ENCODE measurements around the gene GNG12.
"Not testable (repeated sequence)": the region's sequence is repeated elsewhere in the genome, so short reads cannot be mapped to it uniquely, and the experiment has no call there.

The GNG12 gene

GRCh38 chr1:67736750-67737149 lies 96.5 kb downstream of the GNG12 start:
- H3K9ac ChIP-seq (ENCODE audit: low read depth, low read length): no peak overlapping the region
- no peaks in the 10 kb centered on the region for H3K9me3 ChIP-seq (ENCODE audit: insufficient read depth, low read depth, low read length)
- H3K27me3 ChIP-seq (ENCODE audit: insufficient read depth, low read length): no peaks in the 10 kb centered on the region
- H3K36me3 ChIP-seq (ENCODE audit: insufficient read depth, low read depth, low read length): no peaks in the 10 kb centered on the region
- peaks cover 12% of the 10 kb centered on the region; the same call in 1 of the 2 replicates for H3K4me1 ChIP-seq (ENCODE audit: insufficient read depth, low read length)
- no peak overlapping the region for H3K4me3 ChIP-seq (ENCODE audit: low read length)
- H3K27ac ChIP-seq (ENCODE audit: low read length): no peak overlapping the region

GRCh38 chr1:67735806-67736627 lies 97.2 kb downstream of the GNG12 start:
- peaks cover 12% of the 10 kb centered on the region; the same call in 1 of the 2 replicates for H3K4me1 ChIP-seq (ENCODE audit: insufficient read depth, low read length)
- H3K9me3 ChIP-seq (ENCODE audit: insufficient read depth, low read depth, low read length): no peaks in the 10 kb centered on the region
- no peak overlapping the region for H3K27ac ChIP-seq (ENCODE audit: low read length)
- no peaks in the 10 kb centered on the region for H3K36me3 ChIP-seq (ENCODE audit: insufficient read depth, low read depth, low read length)
- no peak overlapping the region for H3K4me3 ChIP-seq (ENCODE audit: low read length)
- H3K27me3 ChIP-seq (ENCODE audit: insufficient read depth, low read length): no peaks in the 10 kb centered on the region
- H3K9ac ChIP-seq (ENCODE audit: low read depth, low read length): no peak overlapping the region

GRCh38 chr1:67735206-67735605 lies 98.1 kb downstream of the GNG12 start:
- Histone ChIP-seq H3K27ac (ENCODE audit: low read length) (no peak overlapping the region), H3K4me1 (ENCODE audit: insufficient read depth, low read length) (peaks cover 15% of the 10 kb centered on the region; the same call in 1 of the 2 replicates), H3K9ac (ENCODE audit: low read depth, low read length) (no peak overlapping the region)

GRCh38 chr1:67734323-67734690 lies 99.0 kb downstream of the GNG12 start:
- Histone ChIP-seq H3K36me3 (ENCODE audit: insufficient read depth, low read depth, low read length) (no peaks in the 10 kb centered on the region), H3K27me3 (ENCODE audit: insufficient read depth, low read length) (no peaks in the 10 kb centered on the region), H3K4me3 (ENCODE audit: low read length) (no peak overlapping the region), H3K27ac (ENCODE audit: low read length) (no peak overlapping the region), H3K9me3 (ENCODE audit: insufficient read depth, low read depth, low read length) (no peaks in the 10 kb centered on the region), H3K9ac (ENCODE audit: low read depth, low read length) (no peak overlapping the region), H3K4me1 (ENCODE audit: insufficient read depth, low read length) (peaks cover 15% of the 10 kb centered on the region; the same call in 1 of the 2 replicates)

More at GRCh38 chr1:67735206-67735605, 98.1 kb downstream of the GNG12 start:
- Histone ChIP-seq H3K36me3 (ENCODE audit: insufficient read depth, low read depth, low read length) (no peaks in the 10 kb centered on the region), H3K27me3 (ENCODE audit: insufficient read depth, low read length) (no peaks in the 10 kb centered on the region), H3K9me3 (ENCODE audit: insufficient read depth, low read depth, low read length) (no peaks in the 10 kb centered on the region), H3K4me3 (ENCODE audit: low read length) (no peak overlapping the region)

GRCh38 chr1:67733681-67734322 lies 99.5 kb downstream of the GNG12 start:
- H3K9ac ChIP-seq (ENCODE audit: low read depth, low read length): no peak overlapping the region
- peaks cover 15% of the 10 kb centered on the region; the same call in 1 of the 2 replicates for H3K4me1 ChIP-seq (ENCODE audit: insufficient read depth, low read length)
- H3K4me3 ChIP-seq (ENCODE audit: low read length): no peak overlapping the region
- no peaks in the 10 kb centered on the region for H3K9me3 ChIP-seq (ENCODE audit: insufficient read depth, low read depth, low read length)
- H3K27ac ChIP-seq (ENCODE audit: low read length): no peak overlapping the region
- no peaks in the 10 kb centered on the region for H3K27me3 ChIP-seq (ENCODE audit: insufficient read depth, low read length)
- no peaks in the 10 kb centered on the region for H3K36me3 ChIP-seq (ENCODE audit: insufficient read depth, low read depth, low read length)

- Histone ChIP-seq H3K27ac (ENCODE audit: low read length) (no peak overlapping the region), H3K9me3 (ENCODE audit: insufficient read depth, low read depth, low read length) (no peaks in the 10 kb centered on the region), H3K9ac (ENCODE audit: low read depth, low read length) (no peak overlapping the region), H3K4me1 (ENCODE audit: insufficient read depth, low read length) (peaks cover 15% of the 10 kb centered on the region; the same call in 1 of the 2 replicates), H3K36me3 (ENCODE audit: insufficient read depth, low read depth, low read length) (no peaks in the 10 kb centered on the region), H3K4me3 (ENCODE audit: low read length) (no peak overlapping the region), H3K27me3 (ENCODE audit: insufficient read depth, low read length) (no peaks in the 10 kb centered on the region)
Measured at GRCh38 chr1:67732750-67733151, 100.5 kb downstream of the GNG12 start.

GRCh38 chr1:67731322-67731721 lies 101.9 kb downstream of the GNG12 start:
- Histone ChIP-seq H3K36me3 (ENCODE audit: insufficient read depth, low read depth, low read length) (no peaks in the 10 kb centered on the region), H3K27ac (ENCODE audit: low read length) (no peak overlapping the region), H3K9me3 (ENCODE audit: insufficient read depth, low read depth, low read length) (no peaks in the 10 kb centered on the region), H3K9ac (ENCODE audit: low read depth, low read length) (no peak overlapping the region), H3K27me3 (ENCODE audit: insufficient read depth, low read length) (no peaks in the 10 kb centered on the region), H3K4me1 (ENCODE audit: insufficient read depth, low read length) (peaks cover 15% of the 10 kb centered on the region; the same call in 1 of the 2 replicates), H3K4me3 (ENCODE audit: low read length) (no peak overlapping the region)

GRCh38 chr1:67730312-67730711 lies 103.0 kb downstream of the GNG12 start:
- H3K4me1 ChIP-seq (ENCODE audit: insufficient read depth, low read length): peaks cover 11% of the 10 kb centered on the region; the same call in 1 of the 2 replicates
- not testable (repeated sequence) for H3K27ac ChIP-seq (ENCODE audit: low read length); H3K27me3 ChIP-seq (ENCODE audit: insufficient read depth, low read length); H3K9me3 ChIP-seq (ENCODE audit: insufficient read depth, low read depth, low read length); H3K4me3 ChIP-seq (ENCODE audit: low read length); H3K36me3 ChIP-seq (ENCODE audit: insufficient read depth, low read depth, low read length); H3K9ac ChIP-seq (ENCODE audit: low read depth, low read length)

GRCh38 chr1:67729872-67730271 lies 103.4 kb downstream of the GNG12 start:
- Histone ChIP-seq H3K9me3 (ENCODE audit: insufficient read depth, low read depth, low read length) (no peaks in the 10 kb centered on the region), H3K27me3 (ENCODE audit: insufficient read depth, low read length) (no peaks in the 10 kb centered on the region), H3K27ac (ENCODE audit: low read length) (no peak overlapping the region), H3K4me3 (ENCODE audit: low read length) (no peak overlapping the region), H3K36me3 (ENCODE audit: insufficient read depth, low read depth, low read length) (no peaks in the 10 kb centered on the region), H3K4me1 (ENCODE audit: insufficient read depth, low read length) (peaks cover 11% of the 10 kb centered on the region; the same call in 1 of the 2 replicates), H3K9ac (ENCODE audit: low read depth, low read length) (no peak overlapping the region)

GRCh38 chr1:67726224-67726623 lies 107.0 kb downstream of the GNG12 start:
- Histone ChIP-seq H3K36me3 (ENCODE audit: insufficient read depth, low read depth, low read length) (no peaks in the 10 kb centered on the region), H3K27ac (ENCODE audit: low read length) (no peak overlapping the region), H3K9ac (ENCODE audit: low read depth, low read length) (no peak overlapping the region), H3K27me3 (ENCODE audit: insufficient read depth, low read length) (no peaks in the 10 kb centered on the region), H3K4me3 (ENCODE audit: low read length) (no peak overlapping the region), H3K9me3 (ENCODE audit: insufficient read depth, low read depth, low read length) (no peaks in the 10 kb centered on the region), H3K4me1 (ENCODE audit: insufficient read depth, low read length) (peaks cover 16% of the 10 kb centered on the region)

GRCh38 chr1:67724928-67725560 lies 108.2 kb downstream of the GNG12 start:
- H3K9me3 ChIP-seq (ENCODE audit: insufficient read depth, low read depth, low read length): no peaks in the 10 kb centered on the region
- H3K36me3 ChIP-seq (ENCODE audit: insufficient read depth, low read depth, low read length): no peaks in the 10 kb centered on the region
- H3K4me3 ChIP-seq (ENCODE audit: low read length): no peak overlapping the region
- no peak overlapping the region for H3K27ac ChIP-seq (ENCODE audit: low read length)
- H3K4me1 ChIP-seq (ENCODE audit: insufficient read depth, low read length): peaks cover 18% of the 10 kb centered on the region
- no peaks in the 10 kb centered on the region for H3K27me3 ChIP-seq (ENCODE audit: insufficient read depth, low read length)
- H3K9ac ChIP-seq (ENCODE audit: low read depth, low read length): no peak overlapping the region

Data from iPS-20b (cell line).